ENCODE results near the gene MPRIP. TPM values are rescaled to one million over a fixed set of nuclear protein-coding genes. Genes with fewer than 3 reads are reported as not detected.

MPRIP gene
- total RNA-seq, 2 experiments from 2014 or later: 210 to 239 TPM

GRCh38 chr17:17018021-17018441 lies 24.2 kb upstream of the MPRIP start:
- Mint-ChIP-seq H3K27me3 (peaks cover 5% of the 10 kb centered on the region), H3K4me3 (no peak overlapping the region), H3K36me3 (no peaks in the 10 kb centered on the region), H3K27ac (no peak overlapping the region), H3K4me1 (peaks cover 18% of the 10 kb centered on the region), H3K9me3 (no peaks in the 10 kb centered on the region)
- ATAC-seq (ENCODE audit: low read depth) (no peak), DNase-seq (no peak)
- POLR2A ChIA-PET: no interaction called here

- H3K27me3 Mint-ChIP-seq: peaks cover 5% of the 10 kb centered on the region
- POLR2A ChIA-PET: no interaction called here
- H3K4me3 Mint-ChIP-seq: no peak overlapping the region
- no peaks in the 10 kb centered on the region for H3K9me3 Mint-ChIP-seq
- H3K4me1 Mint-ChIP-seq: peaks cover 18% of the 10 kb centered on the region
- ATAC-seq (ENCODE audit: low read depth): no peak
- peak overlapping the region; percentile 13 for H3K27ac Mint-ChIP-seq
- H3K36me3 Mint-ChIP-seq: no peaks in the 10 kb centered on the region
- no peak for DNase-seq
These were observed 23.4 kb upstream of the MPRIP start for GRCh38 chr17:17018612-17019429.

- no peak overlapping the region for H3K27ac Mint-ChIP-seq
These were observed 22.9 kb upstream of the MPRIP start for GRCh38 chr17:17019430-17019762.

GRCh38 chr17:17019891-17020456 lies 22.3 kb upstream of the MPRIP start:
- POLR2A ChIA-PET: interaction anchor here (0.7 kb wide), 1 partner anchor 789 kb away, joined by 5 read pairs; no protein-coding TSS in a partner anchor
- Mint-ChIP-seq H3K4me1 (peaks cover 17% of the 10 kb centered on the region), H3K27ac (no peak overlapping the region), H3K27me3 (peaks cover 2% of the 10 kb centered on the region), H3K4me3 (no peak overlapping the region), H3K9me3 (no peaks in the 10 kb centered on the region), H3K36me3 (no peaks in the 10 kb centered on the region)
- DNase-seq (no peak), ATAC-seq (ENCODE audit: low read depth) (no peak)

More at GRCh38 chr17:17019430-17019762, 22.9 kb upstream of the MPRIP start:
- Mint-ChIP-seq H3K36me3 (no peaks in the 10 kb centered on the region), H3K9me3 (no peaks in the 10 kb centered on the region), H3K27me3 (peaks cover 5% of the 10 kb centered on the region), H3K4me1 (peaks cover 18% of the 10 kb centered on the region), H3K4me3 (no peak overlapping the region)
- DNase-seq (no peak), ATAC-seq (ENCODE audit: low read depth) (no peak)
- POLR2A ChIA-PET: no interaction called here

- Mint-ChIP-seq H3K27ac (no peak overlapping the region), H3K36me3 (no peaks in the 10 kb centered on the region), H3K9me3 (no peaks in the 10 kb centered on the region), H3K4me3 (no peak overlapping the region), H3K4me1 (peaks cover 15% of the 10 kb centered on the region), H3K27me3 (no peaks in the 10 kb centered on the region)
- POLR2A ChIA-PET: no interaction called here
- ATAC-seq (ENCODE audit: low read depth) (no peak), DNase-seq (no peak)
These were observed 21.4 kb upstream of the MPRIP start for GRCh38 chr17:17020821-17021193.

- H3K27me3 Mint-ChIP-seq: no peaks in the 10 kb centered on the region
- H3K4me1 Mint-ChIP-seq: peaks cover 13% of the 10 kb centered on the region
- no peak for DNase-seq
- POLR2A ChIA-PET: no interaction called here
- no peak for ATAC-seq (ENCODE audit: low read depth)
- no peak overlapping the region for H3K27ac Mint-ChIP-seq
- H3K36me3 Mint-ChIP-seq: no peaks in the 10 kb centered on the region
- H3K4me3 Mint-ChIP-seq: no peak overlapping the region
- no peaks in the 10 kb centered on the region for H3K9me3 Mint-ChIP-seq
These were observed 20.9 kb upstream of the MPRIP start for GRCh38 chr17:17021194-17021863.

GRCh38 chr17:17022011-17022410 lies 20.2 kb upstream of the MPRIP start:
- DNase-seq: no peak
- no peak for ATAC-seq (ENCODE audit: low read depth)
- POLR2A ChIA-PET: interaction anchor here (0.6 kb wide), 1 partner anchor 524 kb away, joined by 3 read pairs; no protein-coding TSS in a partner anchor
- Mint-ChIP-seq H3K27me3 (no peaks in the 10 kb centered on the region), H3K4me3 (no peak overlapping the region), H3K36me3 (no peaks in the 10 kb centered on the region), H3K4me1 (peaks cover 6% of the 10 kb centered on the region), H3K9me3 (no peaks in the 10 kb centered on the region), H3K27ac (no peak overlapping the region)

GRCh38 chr17:17022456-17022855 lies 19.8 kb upstream of the MPRIP start:
- Mint-ChIP-seq H3K36me3 (no peaks in the 10 kb centered on the region), H3K4me3 (no peak overlapping the region), H3K9me3 (no peaks in the 10 kb centered on the region), H3K27ac (no peak overlapping the region), H3K4me1 (peaks cover 4% of the 10 kb centered on the region), H3K27me3 (no peaks in the 10 kb centered on the region)
- POLR2A ChIA-PET: interaction anchor here (0.6 kb wide), 1 partner anchor 525 kb away, joined by 3 read pairs; no protein-coding TSS in a partner anchor
- ATAC-seq (ENCODE audit: low read depth) (no peak), DNase-seq (no peak)

GRCh38 chr17:17024778-17025300 lies 17.4 kb upstream of the MPRIP start:
- no peak overlapping the region for H3K27ac Mint-ChIP-seq
- ATAC-seq (ENCODE audit: low read depth) (no peak), DNase-seq (no peak)
- H3K9me3 Mint-ChIP-seq: no peaks in the 10 kb centered on the region
- H3K4me3 Mint-ChIP-seq: no peak overlapping the region
- H3K27me3 Mint-ChIP-seq: no peaks in the 10 kb centered on the region
- H3K4me1 Mint-ChIP-seq: no peaks in the 10 kb centered on the region
- POLR2A ChIA-PET: no interaction called here
- H3K36me3 Mint-ChIP-seq: no peaks in the 10 kb centered on the region

- Mint-ChIP-seq H3K4me1 (no peaks in the 10 kb centered on the region), H3K4me3 (no peak overlapping the region), H3K36me3 (no peaks in the 10 kb centered on the region), H3K9me3 (no peaks in the 10 kb centered on the region), H3K27ac (no peak overlapping the region), H3K27me3 (no peaks in the 10 kb centered on the region)
- ATAC-seq (ENCODE audit: low read depth): no peak
- no peak for DNase-seq
- POLR2A ChIA-PET: no interaction called here
These were observed 16.6 kb upstream of the MPRIP start for GRCh38 chr17:17025621-17026020.

- no peaks in the 10 kb centered on the region for H3K9me3 Mint-ChIP-seq
- ATAC-seq (ENCODE audit: low read depth) (no peak), DNase-seq (no peak)
- no peaks in the 10 kb centered on the region for H3K36me3 Mint-ChIP-seq
- POLR2A ChIA-PET: no interaction called here
- H3K27me3 Mint-ChIP-seq: no peaks in the 10 kb centered on the region
- no peaks in the 10 kb centered on the region for H3K4me1 Mint-ChIP-seq
- H3K4me3 Mint-ChIP-seq: no peak overlapping the region
- H3K27ac Mint-ChIP-seq: no peak overlapping the region
These were observed 16.1 kb upstream of the MPRIP start for GRCh38 chr17:17026163-17026562.

- Mint-ChIP-seq H3K9me3 (no peaks in the 10 kb centered on the region), H3K4me3 (no peak overlapping the region), H3K27ac (no peak overlapping the region), H3K36me3 (no peaks in the 10 kb centered on the region), H3K4me1 (no peaks in the 10 kb centered on the region), H3K27me3 (no peaks in the 10 kb centered on the region)
- DNase-seq: no peak
- POLR2A ChIA-PET: interaction anchor here (0.6 kb wide), 1 partner anchor 631 kb away, joined by 3 read pairs; no protein-coding TSS in a partner anchor
- no peak for ATAC-seq (ENCODE audit: low read depth)
These were observed 14.7 kb upstream of the MPRIP start for GRCh38 chr17:17027442-17028058.

GRCh38 chr17:17028059-17028877 lies 14.0 kb upstream of the MPRIP start:
- POLR2A ChIA-PET: no interaction called here
- no peaks in the 10 kb centered on the region for H3K36me3 Mint-ChIP-seq
- no peak for ATAC-seq (ENCODE audit: low read depth)

More at GRCh38 chr17:17028059-17028877, 14.0 kb upstream of the MPRIP start:
- no peak overlapping the region for H3K27ac Mint-ChIP-seq
- no peak overlapping the region for H3K4me3 Mint-ChIP-seq
- H3K9me3 Mint-ChIP-seq: no peaks in the 10 kb centered on the region
- no peak for DNase-seq
- H3K4me1 Mint-ChIP-seq: no peaks in the 10 kb centered on the region
- H3K27me3 Mint-ChIP-seq: no peaks in the 10 kb centered on the region
